ENCODE results near the gene ACOX3.

Gene ACOX3

GRCh38 chr4:8398347-8398746 lies 42.2 kb downstream of the ACOX3 start:
- Histone ChIP-seq H3K36me3 (ENCODE audit: control insufficient read depth in 2 of 2, insufficient read depth in 1 of 2, low read length in 2 of 2) (peaks cover 0 to 24% of the 10 kb centered on the region in 2 experiments; a peak in 1 of 3 replicates), H3K4me3 (ENCODE audit: low read depth, low read length) (no peak overlapping the region), H3K4me1 (ENCODE audit: control insufficient read depth, insufficient read depth, low read length) (no peaks in the 10 kb centered on the region), H3K9me3 (ENCODE audit: control insufficient read depth, insufficient read depth, low read depth, low read length) (no peaks in the 10 kb centered on the region), H3K27ac (ENCODE audit: extremely low read depth, low read depth, low read length) (no peak overlapping the region)
- TF ChIP-seq ZNF768 (tag by site-specific recombination; IDR thresholded peaks at IDR 0.05) (no peak), ZNF623 (tag by site-specific recombination; IDR thresholded peaks at IDR 0.05) (no peak), ZNF391 (tag by site-specific recombination; IDR thresholded peaks at IDR 0.05; ENCODE audit: borderline replicate concordance, low read depth) (no peak), ZNF155 (tag by site-specific recombination; IDR thresholded peaks at IDR 0.05) (no peak), SP3 (tag by site-specific recombination; IDR thresholded peaks at IDR 0.05) (no peak), ZNF785 (tag by site-specific recombination; IDR thresholded peaks at IDR 0.05) (no peak), REPIN1 (tag by site-specific recombination; IDR thresholded peaks at IDR 0.05; ENCODE audit: low read depth) (no peak), ZNF248 (tag by site-specific recombination; IDR thresholded peaks at IDR 0.05) (no peak), ZNF654 (tag by site-specific recombination; IDR thresholded peaks at IDR 0.05; ENCODE audit: low read depth) (no peak), ZNF585B (tag by site-specific recombination; IDR thresholded peaks at IDR 0.05) (no peak), ZFP3 (tag by site-specific recombination; IDR thresholded peaks at IDR 0.05; ENCODE audit: low read depth) (no peak), ZNF426 (tag by site-specific recombination; IDR thresholded peaks at IDR 0.05) (no peak)
- TF ChIP-seq, protein P1, sequence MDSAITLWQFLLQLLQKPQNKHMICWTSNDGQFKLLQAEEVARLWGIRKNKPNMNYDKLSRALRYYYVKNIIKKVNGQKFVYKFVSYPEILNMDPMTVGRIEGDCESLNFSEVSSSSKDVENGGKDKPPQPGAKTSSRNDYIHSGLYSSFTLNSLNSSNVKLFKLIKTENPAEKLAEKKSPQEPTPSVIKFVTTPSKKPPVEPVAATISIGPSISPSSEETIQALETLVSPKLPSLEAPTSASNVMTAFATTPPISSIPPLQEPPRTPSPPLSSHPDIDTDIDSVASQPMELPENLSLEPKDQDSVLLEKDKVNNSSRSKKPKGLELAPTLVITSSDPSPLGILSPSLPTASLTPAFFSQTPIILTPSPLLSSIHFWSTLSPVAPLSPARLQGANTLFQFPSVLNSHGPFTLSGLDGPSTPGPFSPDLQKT (IDR thresholded peaks at IDR 0.05; ENCODE audit: borderline replicate concordance, low read depth, low read length), result no peak
- TF ChIP-seq, protein P2, sequence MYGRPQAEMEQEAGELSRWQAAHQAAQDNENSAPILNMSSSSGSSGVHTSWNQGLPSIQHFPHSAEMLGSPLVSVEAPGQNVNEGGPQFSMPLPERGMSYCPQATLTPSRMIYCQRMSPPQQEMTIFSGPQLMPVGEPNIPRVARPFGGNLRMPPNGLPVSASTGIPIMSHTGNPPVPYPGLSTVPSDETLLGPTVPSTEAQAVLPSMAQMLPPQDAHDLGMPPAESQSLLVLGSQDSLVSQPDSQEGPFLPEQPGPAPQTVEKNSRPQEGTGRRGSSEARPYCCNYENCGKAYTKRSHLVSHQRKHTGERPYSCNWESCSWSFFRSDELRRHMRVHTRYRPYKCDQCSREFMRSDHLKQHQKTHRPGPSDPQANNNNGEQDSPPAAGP (tag by site-specific recombination; IDR thresholded peaks at IDR 0.05), result no peak
- ChIA-PET CTCF (interaction anchor here (0.9 kb wide), 1 partner anchor 156 kb away, joined by 5 read pairs; no protein-coding TSS in a partner anchor), POLR2A (no interaction called here)

GRCh38 chr4:8396762-8397406 lies 43.6 kb downstream of the ACOX3 start:
- TF ChIP-seq ZNF132 (tag by site-specific recombination; IDR thresholded peaks at IDR 0.05; ENCODE audit: borderline replicate concordance), result no peak
- no peak for TF ChIP-seq ZNF10 (tag by site-specific recombination; IDR thresholded peaks at IDR 0.05)
- no peak for TF ChIP-seq ZNF350 (tag by site-specific recombination; IDR thresholded peaks at IDR 0.05)
- no peak for TF ChIP-seq ZNF280C (tag by site-specific recombination; IDR thresholded peaks at IDR 0.05)
- no peak for TF ChIP-seq ZNF202 (tag by site-specific recombination; IDR thresholded peaks at IDR 0.05; ENCODE audit: borderline replicate concordance)
- TF ChIP-seq, protein P1 (IDR thresholded peaks at IDR 0.05; ENCODE audit: borderline replicate concordance, low read depth, low read length), result no peak
- no peak for TF ChIP-seq SP3 (tag by site-specific recombination; IDR thresholded peaks at IDR 0.05)
- no peak for TF ChIP-seq ZNF707 (tag by site-specific recombination; IDR thresholded peaks at IDR 0.05)
- no peak for TF ChIP-seq ZFP69B (tag by site-specific recombination; IDR thresholded peaks at IDR 0.05)
- no peak for TF ChIP-seq ZNF747 (tag by site-specific recombination; IDR thresholded peaks at IDR 0.05)
- no peak for TF ChIP-seq BCL11A (tag by site-specific recombination; IDR thresholded peaks at IDR 0.05; ENCODE audit: low read depth)
- no peak for TF ChIP-seq ZNF670 (tag by site-specific recombination; IDR thresholded peaks at IDR 0.05; ENCODE audit: low read depth)
- TF ChIP-seq ZBTB44 (tag by site-specific recombination; IDR thresholded peaks at IDR 0.05), result no peak
- TF ChIP-seq ZNF184 (tag by site-specific recombination; IDR thresholded peaks at IDR 0.05), result no peak
- H3K9me3 ChIP-seq (ENCODE audit: control insufficient read depth, insufficient read depth, low read depth, low read length), result no peaks in the 10 kb centered on the region
- H3K36me3 ChIP-seq (ENCODE audit: control insufficient read depth in 2 of 2, insufficient read depth in 1 of 2, low read length in 2 of 2), result peaks cover 0 to 31% of the 10 kb centered on the region in 2 experiments; a peak in 1 of 3 replicates
- POLR2A ChIA-PET, result no interaction called here
- CTCF ChIA-PET, result interaction anchor here (0.5 to 0.7 kb wide), 2 partner anchors 118 to 220 kb away, joined by 3 to 5 read pairs; no protein-coding TSS in a partner anchor
- H3K4me3 ChIP-seq (ENCODE audit: low read depth, low read length), result no peak overlapping the region
- H3K4me1 ChIP-seq (ENCODE audit: control insufficient read depth, insufficient read depth, low read length), result no peaks in the 10 kb centered on the region
- no peak overlapping the region for H3K27ac ChIP-seq (ENCODE audit: extremely low read depth, low read depth, low read length)
